LNCaP clone FGC (cell line): ENCODE measurements around the gene GATA1.

Experiments
- DNase-seq: peaks from one replicate; pipeline ENCODE4 v3.0.0-alpha.2; 2011; ENCODE audit warnings: low read depth
- H3K4me3 ChIP-seq: 2 replicates; pipeline ENCODE4 v1.5.1; 2011; ENCODE audit warnings: mild to moderate bottlenecking, low read depth, low read length, control low read depth
- CTCF ChIP-seq: IDR thresholded peaks from 2 replicates; pipeline ENCODE4 v1.5.1; 2012; ENCODE audit warnings: mild to moderate bottlenecking; ENCODE audit not compliant: control insufficient read depth, insufficient read depth; ENCODE audit errors: extremely low read depth

The GATA1 gene

GRCh38 chrX:48782795-48783194, 3.6 kb upstream of the GATA1 start:
- DNase-seq: no peak
- TF ChIP-seq CTCF: no peak
- H3K4me3 ChIP-seq: no peak overlapping the region

GRCh38 chrX:48784726-48785125, 1.7 kb upstream of the GATA1 start:
- TF ChIP-seq CTCF: no peak
- no peak overlapping the region for H3K4me3 ChIP-seq
- DNase-seq: no peak

GRCh38 chrX:48785186-48785539, 1.2 kb upstream of the GATA1 start:
- no peak for DNase-seq
- no peak for TF ChIP-seq CTCF
- H3K4me3 ChIP-seq: no peak overlapping the region

- DNase-seq: no peak
- H3K4me3 ChIP-seq: no peak overlapping the region
- TF ChIP-seq CTCF: no peak
These were observed 713 bp upstream of the GATA1 start for GRCh38 chrX:48785540-48786214.

- no peak overlapping the region for H3K4me3 ChIP-seq
- no peak for TF ChIP-seq CTCF
- DNase-seq: no peak
These were observed 575 bp downstream of the GATA1 start for GRCh38 chrX:48786825-48787504.

GRCh38 chrX:48787505-48788443, 1.4 kb downstream of the GATA1 start:
- DNase-seq: no peak
- no peak for TF ChIP-seq CTCF
- no peak overlapping the region for H3K4me3 ChIP-seq
